GM19025 (cell line): ENCODE measurements around the gene TMCC2.

Source experiments
- ATAC-seq: cut with Tn5 transposase; IDR thresholded peaks from one replicate; pipeline ENCODE4 v1.9.1; 2021; ENCODE audit warnings: mild to moderate bottlenecking, low read depth, moderate library complexity; ENCODE audit not compliant: unreplicated experiment

TMCC2 gene

GRCh38 chr1:205258261-205258691 is 30.5 kb downstream of the TMCC2 start:
- ATAC-seq, result no peak

GRCh38 chr1:205258719-205259118 is 31.0 kb downstream of the TMCC2 start:
- ATAC-seq, result no peak

- ATAC-seq, result no peak
Observed at GRCh38 chr1:205259324-205259832, 31.6 kb downstream of the TMCC2 start.

- ATAC-seq, result no peak
Observed at GRCh38 chr1:205259998-205260397, 32.3 kb downstream of the TMCC2 start.

- no peak for ATAC-seq
Observed at GRCh38 chr1:205260948-205261732, 33.4 kb downstream of the TMCC2 start.

- no peak for ATAC-seq
Observed at GRCh38 chr1:205261946-205262691, 34.4 kb downstream of the TMCC2 start.

GRCh38 chr1:205262731-205263171 is 35.0 kb downstream of the TMCC2 start:
- no peak for ATAC-seq

- no peak for ATAC-seq
Observed at GRCh38 chr1:205263580-205264190, 35.9 kb downstream of the TMCC2 start.

GRCh38 chr1:205266611-205267305 is 39.0 kb downstream of the TMCC2 start:
- no peak for ATAC-seq

- no peak for ATAC-seq
Observed at GRCh38 chr1:205267306-205267902, 39.7 kb downstream of the TMCC2 start.

- no peak for ATAC-seq
Observed at GRCh38 chr1:205268846-205269680, 41.3 kb downstream of the TMCC2 start.

GRCh38 chr1:205269711-205270110 is 42.0 kb downstream of the TMCC2 start:
- ATAC-seq, result no peak

- ATAC-seq, result no peak
Observed at GRCh38 chr1:205270271-205270670, 42.5 kb downstream of the TMCC2 start.

- no peak for ATAC-seq
Observed at GRCh38 chr1:205270764-205271163, 43.0 kb downstream of the TMCC2 start.

GRCh38 chr1:205271277-205271676 is 43.5 kb downstream of the TMCC2 start:
- no peak for ATAC-seq

GRCh38 chr1:205271745-205272144 is 44.0 kb downstream of the TMCC2 start:
- ATAC-seq, result no peak

GRCh38 chr1:205272536-205272935 is 44.8 kb downstream of the TMCC2 start:
- ATAC-seq, result no peak

- no peak for ATAC-seq
Observed at GRCh38 chr1:205273551-205273982, 45.8 kb downstream of the TMCC2 start.

GRCh38 chr1:205274041-205274691 is 46.4 kb downstream of the TMCC2 start:
- no peak for ATAC-seq
